HCT116 (cell line): ENCODE data around the gene ARSI.

Experiments
- CTCF ChIP-seq, 3 experiments: fragments of 200-600 bp in 1 of 3; sonication (generic) in 1 of 3; IDR thresholded peaks in 2 of 3; conservative IDR thresholded peaks in 1 of 3; 2 replicates each; pipeline ENCODE4 v1.5.1; 2012 to 2017; ENCODE audit warnings: low read depth in 2 of 3, low read length in 2 of 3, antibody characterized with exemption in 1 of 3, borderline replicate concordance in 1 of 3, control low read depth in 1 of 3, mild to moderate bottlenecking in 1 of 3, mixed read lengths in 1 of 3, mixed run types in 1 of 3, moderate library complexity in 1 of 3; ENCODE audit not compliant: insufficient read depth in 1 of 3
- EZH2 ChIP-seq: fragments of 200-600 bp; sonication (generic); IDR thresholded peaks from 2 replicates; pipeline ENCODE4 v1.6.1; 2017; ENCODE audit warnings: antibody characterized with exemption, mixed run types
- JUND ChIP-seq: IDR thresholded peaks from 2 replicates; pipeline ENCODE4 v1.6.1; 2012
- MAX ChIP-seq: IDR thresholded peaks from 2 replicates; pipeline ENCODE4 v1.6.1; 2012
- POLR2A ChIP-seq: IDR thresholded peaks from 2 replicates; pipeline ENCODE4 v1.7.0; 2011; ENCODE audit warnings: borderline replicate concordance; ENCODE audit not compliant: insufficient read depth, insufficient read length; ENCODE audit errors: extremely low read depth

- no peak for TF ChIP-seq CTCF (IDR thresholded peaks at IDR 0.05 in 2 of 3, conservative IDR thresholded peaks at IDR 0.05 in 1 of 3; ENCODE audit: borderline replicate concordance in 1 of 3, insufficient read depth in 1 of 3, low read depth in 2 of 3, low read length in 2 of 3)
- no peak for TF ChIP-seq POLR2A
- TF ChIP-seq MAX = no peak
- TF ChIP-seq JUND = no peak
- TF ChIP-seq EZH2 = no peak
Measured at GRCh38 chr5:150281987-150282386, 20.7 kb downstream of the ARSI start.
